H1 (cell line): ENCODE results near the gene PTH2R. TPM values are rescaled to one million over a fixed set of nuclear protein-coding genes. Genes with fewer than 3 reads are reported as not detected.

Experiments
- CTCF ChIA-PET: fragments of 300-600 bp; sonication (Branson Sonifier 250); formaldehyde crosslinking; loops from one replicate; lab custom pipeline; 2021; ENCODE audit not compliant: partially characterized antibody; lab: Charles Lee
- POLR2A ChIA-PET: fragments of 300-600 bp; sonication (Branson Sonifier 250); formaldehyde crosslinking; loops from one replicate; lab custom pipeline; 2021; ENCODE audit warnings: inconsistent platforms; ENCODE audit not compliant: partially characterized antibody; lab: Charles Lee
- DNase-seq, 2 experiments: peaks; one replicate each; pipeline versions ENCODE4 v3.0.0 to v3.0.0-alpha.2; 2010 to 2022; ENCODE audit warnings: low spot score in 2 of 2, low read depth in 1 of 2, mixed read lengths in 1 of 2
- FAIRE-seq: peaks from 2 replicates; lab custom pipeline; 2011; peaks lifted over from hg19 to GRCh38; lab: Jason Lieb, UNC
- H2AFZ ChIP-seq: 2 replicates; pipeline ENCODE4 v1.8.1; 2012; ENCODE audit warnings: low read length, inconsistent platforms
- H2AK5ac ChIP-seq: 2 replicates; pipeline ENCODE4 v1.6.1; 2013; ENCODE audit warnings: low read depth, low read length
- H2BK120ac ChIP-seq: replicated peaks from 2 replicates; pipeline ENCODE3; 2013; ENCODE audit warnings: low read depth, low read length, inconsistent platforms
- H2BK12ac ChIP-seq: 2 replicates; pipeline ENCODE4 v1.6.1; 2013; ENCODE audit warnings: low read depth, low read length
- H2BK15ac ChIP-seq: 2 replicates; pipeline ENCODE4 v1.6.1; 2013; ENCODE audit warnings: low read length
- H2BK20ac ChIP-seq: 2 replicates; pipeline ENCODE4 v1.6.1; 2013; ENCODE audit warnings: low read length
- H2BK5ac ChIP-seq: 2 replicates; pipeline ENCODE4 v1.6.1; 2013; ENCODE audit warnings: low read depth, low read length
- H3K14ac ChIP-seq: 2 replicates; pipeline ENCODE4 v1.6.1; 2013; ENCODE audit warnings: inconsistent platforms; ENCODE audit not compliant: insufficient read length
- H3K18ac ChIP-seq: 2 replicates; pipeline ENCODE4 v1.6.1; 2013; ENCODE audit warnings: low read length; ENCODE audit errors: extremely low read depth
- H3K23ac ChIP-seq: 2 replicates; pipeline ENCODE4 v1.6.1; 2013; ENCODE audit warnings: inconsistent platforms; ENCODE audit not compliant: insufficient read length
- H3K23me2 ChIP-seq: 2 replicates; pipeline ENCODE4 v1.6.1; 2013; ENCODE audit warnings: low read depth, low read length
- H3K27ac ChIP-seq: 2 replicates; pipeline ENCODE4 v1.6.1; 2011; ENCODE audit warnings: low read depth, low read length, inconsistent platforms
- H3K27me3 ChIP-seq, 4 experiments: replicated peaks in 1 of 4; 1 replicate in 1 of 4; 2 replicates in 3 of 4; pipeline versions ENCODE4 v1.6.1 to v1.8.1; 2011 to 2013; ENCODE audit warnings: low read length in 3 of 4, mild to moderate bottlenecking in 3 of 4, inconsistent platforms in 2 of 4, mixed read lengths in 2 of 4, moderate library complexity in 1 of 4; ENCODE audit not compliant: control insufficient read depth in 3 of 4, insufficient read depth in 3 of 4; ENCODE audit errors: extremely low read depth in 1 of 4
- H3K36me3 ChIP-seq, 4 experiments: 2 replicates each; pipeline versions ENCODE4 v1.6.1 to v1.8.1; 2011 to 2013; ENCODE audit warnings: mild to moderate bottlenecking in 4 of 4, low read length in 3 of 4, moderate library complexity in 2 of 4, control low read depth in 1 of 4, inconsistent platforms in 1 of 4; ENCODE audit not compliant: insufficient read depth in 4 of 4, control insufficient read depth in 2 of 4
- H3K4ac ChIP-seq: replicated peaks from 2 replicates; pipeline ENCODE3; 2013; ENCODE audit warnings: low read length, low read depth, mixed read lengths, inconsistent platforms; ENCODE audit not compliant: insufficient read length
- H3K4me1 ChIP-seq, 4 experiments: replicated peaks in 1 of 4; 1 replicate in 1 of 4; 2 replicates in 3 of 4; pipeline versions ENCODE4 v1.6.1 to v1.8.1; 2011 to 2013; ENCODE audit warnings: low read length in 3 of 4, inconsistent platforms in 2 of 4, mixed read lengths in 1 of 4; ENCODE audit not compliant: insufficient read depth in 4 of 4, control insufficient read depth in 3 of 4
- H3K4me2 ChIP-seq, 2 experiments: 2 replicates each; pipeline versions ENCODE4 v1.6.1 to v1.8.1; 2011 to 2013; ENCODE audit warnings: low read depth in 2 of 2, low read length in 2 of 2, control low read depth in 1 of 2, inconsistent platforms in 1 of 2, mild to moderate bottlenecking in 1 of 2; ENCODE audit not compliant: insufficient read depth in 1 of 2
- H3K4me3 ChIP-seq, 4 experiments: fragments of 200-600, 300-600 bp in 1 of 4; sonication (generic), shearing (Covaris generic), sonication (Bioruptor Twin) in 1 of 4; 2 replicates each; pipeline versions ENCODE4 v1.5.1 to v1.8.1; 2011 to 2016; ENCODE audit warnings: low read length in 4 of 4, low read depth in 3 of 4, control low read depth in 2 of 4, inconsistent platforms in 2 of 4, mild to moderate bottlenecking in 2 of 4, mixed read lengths in 1 of 4, moderate library complexity in 1 of 4; ENCODE audit not compliant: insufficient read depth in 2 of 4; ENCODE audit errors: extremely low read depth in 1 of 4
- H3K56ac ChIP-seq: replicated peaks from 2 replicates; pipeline ENCODE3; 2013; ENCODE audit warnings: low read depth, mild to moderate bottlenecking, mixed read lengths, low read length, inconsistent platforms; ENCODE audit not compliant: insufficient read length
- H3K79me1 ChIP-seq: 2 replicates; pipeline ENCODE4 v1.6.1; 2013; ENCODE audit warnings: low read depth, low read length, control low read depth
- H3K79me2 ChIP-seq, 2 experiments: 2 replicates each; pipeline versions ENCODE4 v1.6.1 to v1.8.1; 2012 to 2013; ENCODE audit warnings: low read length in 2 of 2, mild to moderate bottlenecking in 2 of 2, inconsistent platforms in 1 of 2; ENCODE audit not compliant: insufficient read depth in 2 of 2, control insufficient read depth in 1 of 2
- H3K9ac ChIP-seq, 4 experiments: replicated peaks in 1 of 4; 1 replicate in 1 of 4; 2 replicates in 3 of 4; pipeline versions ENCODE4 v1.6.1 to v1.8.1; 2011 to 2013; ENCODE audit warnings: low read depth in 3 of 4, low read length in 3 of 4, control low read depth in 2 of 4, mild to moderate bottlenecking in 2 of 4, moderate library complexity in 2 of 4, inconsistent platforms in 1 of 4; ENCODE audit errors: extremely low read depth in 1 of 4
- H3K9me3 ChIP-seq, 2 experiments: 2 replicates each; pipeline versions ENCODE4 v1.6.1 to v1.8.1; 2012 to 2013; ENCODE audit warnings: mild to moderate bottlenecking in 2 of 2, moderate library complexity in 2 of 2, control low read depth in 1 of 2, inconsistent platforms in 1 of 2, low read depth in 1 of 2, low read length in 1 of 2, mixed read lengths in 1 of 2; ENCODE audit not compliant: insufficient read depth in 2 of 2
- H4K20me1 ChIP-seq, 2 experiments: replicated peaks in 1 of 2; 2 replicates each; pipeline versions ENCODE3 to v1.8.1; 2011 to 2013; ENCODE audit warnings: inconsistent platforms in 2 of 2, low read length in 2 of 2, mild to moderate bottlenecking in 1 of 2; ENCODE audit not compliant: insufficient read depth in 2 of 2, control insufficient read depth in 1 of 2
- H4K5ac ChIP-seq: 2 replicates; pipeline ENCODE4 v1.6.1; 2013; ENCODE audit warnings: low read length, low read depth, mixed read lengths, inconsistent platforms; ENCODE audit not compliant: insufficient read length
- H4K8ac ChIP-seq: 2 replicates; pipeline ENCODE4 v1.8.0; 2013; ENCODE audit warnings: mild to moderate bottlenecking, moderate library complexity, low read length, inconsistent platforms; ENCODE audit not compliant: insufficient read depth; ENCODE audit errors: extremely low read depth
- H4K91ac ChIP-seq: replicated peaks from 2 replicates; pipeline ENCODE3; 2013; ENCODE audit warnings: low read length, mixed read lengths, inconsistent platforms; ENCODE audit not compliant: insufficient read length
- CHD1 ChIP-seq: IDR thresholded peaks from 2 replicates; pipeline ENCODE4 v1.6.1; 2012; ENCODE audit warnings: low read depth, low read length, improper control_type of control experiment
- CTCF ChIP-seq, 3 experiments: IDR thresholded peaks; 1 replicate in 2 of 3; 2 replicates in 1 of 3; pipeline versions ENCODE4 v1.5.1 to v1.6.1; 2011; ENCODE audit warnings: low read length in 3 of 3, mild to moderate bottlenecking in 3 of 3, inconsistent platforms in 2 of 3, low read depth in 1 of 3, moderate library complexity in 1 of 3; ENCODE audit not compliant: insufficient read depth in 1 of 3; ENCODE audit errors: control extremely low read depth in 1 of 3
- MAFK ChIP-seq: IDR thresholded peaks from 2 replicates; pipeline ENCODE4 v1.6.1; 2012; ENCODE audit warnings: low read depth, mild to moderate bottlenecking, improper control_type of control experiment, low read length
- MAX ChIP-seq: IDR thresholded peaks from 2 replicates; pipeline ENCODE4 v1.6.1; 2012; ENCODE audit warnings: inconsistent platforms
- SIX5 ChIP-seq: IDR thresholded peaks from 2 replicates; pipeline ENCODE4 v1.6.1; 2011; ENCODE audit warnings: mild to moderate bottlenecking, low read depth, low read length
- SP2 ChIP-seq: IDR thresholded peaks from 2 replicates; pipeline ENCODE4 v1.6.1; 2012; ENCODE audit warnings: mild to moderate bottlenecking, low read length, inconsistent platforms
- TEAD4 ChIP-seq: IDR thresholded peaks from 2 replicates; pipeline ENCODE4 v1.6.1; 2012; ENCODE audit warnings: low read depth, low read length, inconsistent platforms, mixed read lengths
- YY1 ChIP-seq: IDR thresholded peaks from 2 replicates; pipeline ENCODE4 v1.6.1; 2011; ENCODE audit warnings: low read depth, mild to moderate bottlenecking, low read length
- WGBS, 2 experiments: shearing (Covaris generic) in 1 of 2; methylation state at CpG; one replicate each; pipeline versions ENCODE4 v1.1.6 to v1.1.7; 2013 to 2015; ENCODE audit warnings: low lambda C conversion rate in 2 of 2, mixed read lengths in 2 of 2, inconsistent platforms in 1 of 2, low coverage in 1 of 2, missing lambda C conversion rate in 1 of 2; ENCODE audit not compliant: insufficient replicate concordance in 2 of 2, insufficient coverage in 1 of 2, insufficient read length in 1 of 2; ENCODE audit errors: extremely low coverage in 1 of 2, missing lambda C conversion rate in 1 of 2; 5-methylcytosine and 5-hydroxymethylcytosine counted together
- polyA plus RNA-seq, 7 experiments: library from polyadenylated mRNA; depleted of rRNA in 3 of 7; stranded (reverse) in 5 of 7; unstranded in 2 of 7; fragments of >200 nt in 5 of 7; fragments of 200-250 nt in 2 of 7; gene quantifications; 1 replicate in 5 of 7; 2 replicates in 1 of 7; 4 replicates in 1 of 7; pipeline versions ENCODE4 v1.2.1 to v1.2.3, GENCODE V29; 2011 to 2013; ENCODE audit warnings: missing spikeins in 2 of 7, mixed read lengths in 2 of 7
- total RNA-seq: library from RNA; stranded (reverse); fragmentation: NEBNext Ultra II Directional; extraction: Animal tissue kit (Norgen Biotek cat#: 25700); gene quantifications from 2 replicates; pipeline ENCODE4 v1.2.1, GENCODE V29; 2021
- TF ChIP-seq, protein P1 (sequence below): IDR thresholded peaks from 2 replicates; pipeline ENCODE4 v1.6.1; 2011; ENCODE audit warnings: low read length, improper control_type of control experiment

The PTH2R gene
- total and polyA plus RNA-seq, 2 of the 8 experiments (the other 6 are each of a cell fraction or from before 2014, with no cell fraction given): 0.19 to 0.38 TPM

DNA sequence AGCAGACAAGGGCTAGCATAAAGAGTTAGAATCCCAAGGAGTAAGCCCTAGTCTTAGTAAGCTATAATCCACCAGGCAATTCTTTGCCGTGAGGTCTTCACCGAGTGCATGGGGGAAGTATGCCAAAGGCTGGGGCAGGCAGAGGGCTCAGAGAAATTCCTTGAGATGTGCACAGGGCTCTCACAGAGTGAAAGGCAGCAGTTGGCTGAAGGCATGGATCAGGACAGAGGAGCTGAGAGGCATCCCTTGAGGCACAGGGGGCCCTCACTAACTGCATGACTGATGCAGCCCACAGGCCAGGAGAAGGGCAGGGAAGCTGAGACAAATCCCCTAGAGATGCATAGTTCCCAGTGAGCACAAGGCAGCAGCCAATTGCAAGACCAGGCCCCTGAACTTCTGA lies 34.1 kb downstream of the PTH2R start:
- Histone ChIP-seq H3K4me3 (no peak overlapping the region), H3K56ac (no peak overlapping the region), H3K4me2 (no peak overlapping the region), H2BK15ac (no peak overlapping the region), H3K9ac (no peak overlapping the region), H3K4me1 (no peaks in the 10 kb centered on the region), H2AFZ (0 out of 2 replicates have a peak overlapping the region, but pooled peaks have one; percentile 51), H4K8ac (no peak overlapping the region), H3K23ac (no peak overlapping the region), H2BK5ac (no peak overlapping the region), H2AK5ac (no peak overlapping the region), H4K20me1 (no peaks in the 10 kb centered on the region), H2BK12ac (no peak overlapping the region), H3K23me2 (no peaks in the 10 kb centered on the region), H3K79me1 (no peaks in the 10 kb centered on the region), H2BK20ac (no peak overlapping the region), H2BK120ac (no peak overlapping the region), H3K4ac (no peak overlapping the region), H3K36me3 (no peaks in the 10 kb centered on the region; a peak in 1 of 8 replicates), H3K14ac (no peak overlapping the region), H3K18ac (no peak overlapping the region), H3K27ac (no peak overlapping the region), H4K91ac (no peak overlapping the region), H3K27me3 (no peaks in the 10 kb centered on the region), H3K79me2 (no peaks in the 10 kb centered on the region), H3K9me3 (no peaks in the 10 kb centered on the region), H4K5ac (no peak overlapping the region)
- FAIRE-seq (no peak), DNase-seq (no peak)
- POLR2A ChIA-PET: no interaction called here
- WGBS, 2 experiments: 92% methylated on average over 2 of the region's 2 CpGs; no CpG with 5 or more reads in 1 of the 2 experiments
- CTCF ChIA-PET: interaction anchor here (0.6 to 1.6 kb wide), 6 partner anchors 26 to 880 kb away, joined by 3 to 5 read pairs (median 4); partner anchors contain the start of gene PTH2R
- no peak for TF ChIP-seq SIX5
- TF ChIP-seq CTCF (IDR thresholded peaks at IDR 0.05; ENCODE audit: control extremely low read depth in 1 of 3, insufficient read depth in 1 of 3, low read depth in 1 of 3, low read length in 3 of 3): no peak
- TF ChIP-seq CHD1: no peak
- no peak for TF ChIP-seq MAX
- TF ChIP-seq, protein P1, sequence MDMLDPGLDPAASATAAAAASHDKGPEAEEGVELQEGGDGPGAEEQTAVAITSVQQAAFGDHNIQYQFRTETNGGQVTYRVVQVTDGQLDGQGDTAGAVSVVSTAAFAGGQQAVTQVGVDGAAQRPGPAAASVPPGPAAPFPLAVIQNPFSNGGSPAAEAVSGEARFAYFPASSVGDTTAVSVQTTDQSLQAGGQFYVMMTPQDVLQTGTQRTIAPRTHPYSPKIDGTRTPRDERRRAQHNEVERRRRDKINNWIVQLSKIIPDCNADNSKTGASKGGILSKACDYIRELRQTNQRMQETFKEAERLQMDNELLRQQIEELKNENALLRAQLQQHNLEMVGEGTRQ: no peak
- no peak for TF ChIP-seq SP2
- no peak for TF ChIP-seq YY1
- TF ChIP-seq TEAD4: no peak
- TF ChIP-seq MAFK: no peak
